Nephron progenitor cell (in vitro differentiated cells): ENCODE data around the gene CCL25.

Experiments
- DNase-seq: peaks from one replicate; pipeline ENCODE4 v3.0.0; 2021
- H3K27ac Mint-ChIP-seq: 2 replicates; pipeline ENCODE4 v1.8.0; 2021; ENCODE audit warnings: mild to moderate bottlenecking, moderate library complexity, mixed read lengths
- H3K27me3 Mint-ChIP-seq: 2 replicates; pipeline ENCODE4 v1.8.0; 2021; ENCODE audit warnings: mild to moderate bottlenecking, low read depth, mixed read lengths; ENCODE audit not compliant: poor library complexity
- H3K36me3 Mint-ChIP-seq: 2 replicates; pipeline ENCODE4 v1.8.0; 2021; ENCODE audit warnings: low read depth, mixed read lengths
- H3K4me1 Mint-ChIP-seq: 2 replicates; pipeline ENCODE4 v1.8.0; 2021; ENCODE audit warnings: mixed read lengths
- H3K4me3 Mint-ChIP-seq: 2 replicates; pipeline ENCODE4 v1.8.0; 2021; ENCODE audit warnings: mild to moderate bottlenecking, moderate library complexity, mixed read lengths
- H3K9me3 Mint-ChIP-seq: 2 replicates; pipeline ENCODE4 v1.8.0; 2021; ENCODE audit warnings: mild to moderate bottlenecking, moderate library complexity, mixed read lengths
- CTCF ChIP-seq: fragments of 200-600 bp; sonication (generic); IDR thresholded peaks from 2 replicates; pipeline ENCODE4 v1.5.0; 2021; ENCODE audit warnings: antibody characterized with exemption

CCL25 gene, protein sequence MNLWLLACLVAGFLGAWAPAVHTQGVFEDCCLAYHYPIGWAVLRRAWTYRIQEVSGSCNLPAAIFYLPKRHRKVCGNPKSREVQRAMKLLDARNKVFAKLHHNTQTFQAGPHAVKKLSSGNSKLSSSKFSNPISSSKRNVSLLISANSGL

DNA sequence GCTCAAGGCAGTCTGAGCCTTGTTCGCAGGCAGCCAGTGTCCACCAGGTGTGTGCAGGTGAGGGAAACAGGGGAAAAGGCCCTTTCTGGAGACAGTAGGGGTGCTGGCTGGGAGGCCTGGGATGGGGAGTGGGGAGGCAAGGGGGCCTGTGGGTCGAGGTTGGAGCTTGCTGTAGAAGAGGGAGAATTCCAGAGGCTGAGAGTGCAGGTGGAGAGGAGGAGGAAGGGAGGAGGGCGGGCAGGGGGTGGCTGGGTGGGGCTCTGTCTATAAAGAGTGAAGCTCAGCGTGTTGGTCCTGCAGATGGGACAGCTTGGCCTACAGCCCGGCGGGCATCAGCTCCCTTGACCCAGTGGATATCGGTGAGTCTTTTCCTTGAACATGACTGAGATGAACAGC is at the start of gene CCL25:
Gene CCL25 (plus strand): TSS at position 297 of the 396 bp plus-strand sequence. CDS start 290 bp downstream, outside the sequence.
- no peak within 1 kb of the TSS for H3K27ac Mint-ChIP-seq

GRCh38 chr19:8004001-8004400 is 48.6 kb upstream of the CCL25 start:
- H3K27me3 Mint-ChIP-seq = peaks cover 3% of the 10 kb centered on the region
- DNase-seq = no peak
- peaks cover 33% of the 10 kb centered on the region for H3K36me3 Mint-ChIP-seq
- H3K4me1 Mint-ChIP-seq = peaks cover 47% of the 10 kb centered on the region
- TF ChIP-seq CTCF = no peak
- H3K4me3 Mint-ChIP-seq = peak overlapping the region; percentile 99
- peak overlapping the region; percentile 99 for H3K27ac Mint-ChIP-seq
- no peaks in the 10 kb centered on the region for H3K9me3 Mint-ChIP-seq

More for the DNA sequence above, at the start of gene CCL25:
- no peak for DNase-seq
- H3K27me3 Mint-ChIP-seq = peaks cover 39% of the 10 kb centered on the region
- no peaks in the 10 kb centered on the region for H3K36me3 Mint-ChIP-seq
- H3K4me1 Mint-ChIP-seq = peaks cover 5% of the 10 kb centered on the region
- no peak for TF ChIP-seq CTCF
- no peaks in the 10 kb centered on the region for H3K9me3 Mint-ChIP-seq
- H3K4me3 Mint-ChIP-seq = no peak within 1 kb of the TSS

DNA sequence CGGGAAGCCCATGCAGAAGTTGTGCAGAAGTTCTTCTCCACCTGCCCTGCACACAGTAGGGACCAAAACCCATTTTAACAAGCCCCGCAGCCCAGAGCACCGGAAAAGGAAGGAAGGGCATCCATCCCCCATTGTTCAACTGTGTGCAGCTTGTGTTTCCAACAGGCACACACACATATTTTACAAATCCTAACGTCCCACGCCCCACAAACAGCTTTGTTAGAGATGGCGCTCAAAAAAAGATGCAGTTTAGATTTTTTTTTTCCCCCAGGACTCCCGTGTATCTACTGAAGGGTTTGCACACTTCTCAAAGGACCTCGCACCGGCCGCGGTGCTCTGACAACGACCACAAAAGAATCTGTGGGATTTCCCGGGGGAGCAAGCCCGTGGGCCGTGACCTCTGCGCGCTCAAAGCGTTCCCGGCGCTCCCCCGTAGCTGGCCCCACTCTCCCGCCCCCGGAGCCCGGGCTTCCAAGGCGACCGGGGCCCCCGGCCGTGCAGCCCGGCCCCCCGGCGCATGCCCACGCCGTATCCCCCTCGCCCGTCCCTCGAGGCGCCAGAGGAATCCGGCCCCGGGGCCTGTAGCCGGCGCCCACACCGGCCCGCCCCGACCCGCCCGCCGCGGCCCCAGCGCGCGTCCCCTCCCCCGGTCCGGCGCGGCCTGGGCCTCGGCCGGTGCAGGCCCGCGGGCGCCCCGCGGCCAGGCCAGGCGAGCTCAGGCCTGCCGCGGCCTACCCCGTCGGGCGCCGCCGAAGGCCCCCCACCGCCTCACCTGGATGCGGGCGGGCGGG is 47.6 kb upstream of the CCL25 start:
- Mint-ChIP-seq H3K36me3 (peaks cover 30% of the 10 kb centered on the region), H3K9me3 (no peaks in the 10 kb centered on the region), H3K27ac (peak overlapping the region; percentile 99), H3K4me3 (peak overlapping the region; percentile 99), H3K27me3 (peaks cover 3% of the 10 kb centered on the region), H3K4me1 (peaks cover 43% of the 10 kb centered on the region)
- no peak for TF ChIP-seq CTCF
- peak; percentile 58 for DNase-seq

GRCh38 chr19:8005534-8006256 is 46.9 kb upstream of the CCL25 start, which contains the start of gene ELAVL1:
Gene ELAVL1 (minus strand): TSS chr19:8005641. CDS start chr19:7991815, 13,826 bp downstream.
- H3K4me3 Mint-ChIP-seq = peak within 1 kb of the TSS; percentile 99
- DNase-seq = peak; percentile 96

DNA sequence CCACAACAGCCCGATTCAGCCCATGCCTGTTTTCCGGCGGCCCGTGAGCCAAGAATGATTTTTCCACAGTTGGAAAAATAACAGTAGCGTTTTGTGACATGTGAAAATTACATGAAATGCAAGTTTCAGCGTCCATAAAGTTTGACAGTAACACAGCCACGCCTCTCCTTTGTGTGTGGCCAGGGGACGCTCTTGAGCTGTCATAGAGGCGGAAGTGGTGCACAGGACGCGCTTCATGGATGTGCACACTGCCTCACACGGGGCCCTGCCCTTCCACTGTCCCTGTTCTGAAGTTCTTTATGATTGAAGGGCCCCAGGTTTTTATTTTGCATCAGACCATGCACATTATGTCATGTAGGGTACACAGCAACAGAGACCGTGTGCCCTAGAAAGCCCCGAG is 34.8 kb upstream of the CCL25 start:
- no peak for TF ChIP-seq CTCF
- peaks cover 11% of the 10 kb centered on the region for H3K9me3 Mint-ChIP-seq
- no peak for DNase-seq
- peaks cover 10% of the 10 kb centered on the region for H3K36me3 Mint-ChIP-seq
- H3K27ac Mint-ChIP-seq = no peak overlapping the region
- H3K4me3 Mint-ChIP-seq = no peak overlapping the region
- no peaks in the 10 kb centered on the region for H3K27me3 Mint-ChIP-seq
- H3K4me1 Mint-ChIP-seq = peaks cover 26% of the 10 kb centered on the region

More at GRCh38 chr19:8005534-8006256, 46.9 kb upstream of the CCL25 start, which contains the start of gene ELAVL1:
- Mint-ChIP-seq H3K9me3 (no peaks in the 10 kb centered on the region), H3K27ac (peak within 1 kb of the TSS; percentile 99), H3K27me3 (peaks cover 3% of the 10 kb centered on the region), H3K36me3 (peaks cover 25% of the 10 kb centered on the region), H3K4me1 (peaks cover 38% of the 10 kb centered on the region)
- TF ChIP-seq CTCF = no peak
